IMR-90 (cell line): Measurements from ENCODE around the gene APOBEC3B. TPM values are rescaled to one million over a fixed set of nuclear protein-coding genes. Genes with fewer than 3 reads are reported as not detected.

ENCODE experiments used
- ATAC-seq: fragments of 200-7000 bp; cut with Tn5 transposase; 2 replicates; pipeline ENCODE4 v1.9.1; 2020; ENCODE audit warnings: low read depth, mild to moderate bottlenecking, moderate library complexity
- BruUV-seq: library from RNA; stranded (reverse); fragments of 400-500 nt; replicated peaks from 2 replicates; lab custom pipeline; 2021; lab: Mats Ljungman, UMichigan
- CTCF ChIA-PET: fragments of 300-600 bp; formaldehyde crosslinking; extraction: SDS; loops from one replicate; lab custom pipeline; 2021; ENCODE audit warnings: antibody characterized with exemption; lab: Yijun Ruan, JAX
- POLR2A ChIA-PET: fragments of 300-600 bp; sonication (Branson Sonifier 250); formaldehyde crosslinking; loops from one replicate; lab custom pipeline; 2022; ENCODE audit warnings: antibody characterized with exemption; ENCODE audit not compliant: unreplicated experiment; lab: Charles Lee
- DNase-seq: peaks from one replicate; pipeline ENCODE4 v3.0.0; 2013
- H2AFZ ChIP-seq: replicated peaks from 2 replicates; pipeline ENCODE3; 2013; ENCODE audit warnings: low read length, mild to moderate bottlenecking; ENCODE audit not compliant: poor library complexity
- H2AK5ac ChIP-seq: 2 replicates; pipeline ENCODE4 v1.6.1; 2013; ENCODE audit warnings: low read depth, low read length, inconsistent platforms
- H2AK9ac ChIP-seq: replicated peaks from 2 replicates; pipeline ENCODE3; 2013; ENCODE audit warnings: mild to moderate bottlenecking, low read depth, low read length, moderate library complexity; ENCODE audit not compliant: poor library complexity
- H2BK120ac ChIP-seq: 2 replicates; pipeline ENCODE4 v1.6.1; 2013; ENCODE audit warnings: low read depth, low read length, inconsistent platforms
- H2BK15ac ChIP-seq: 3 replicates; pipeline ENCODE4 v1.6.1; 2013; ENCODE audit warnings: low read depth, low read length, inconsistent platforms
- H2BK20ac ChIP-seq: 2 replicates; pipeline ENCODE4 v1.6.1; 2013; ENCODE audit warnings: low read depth, mild to moderate bottlenecking, inconsistent platforms, low read length, moderate library complexity
- H2BK5ac ChIP-seq: 2 replicates; pipeline ENCODE4 v1.6.1; 2013; ENCODE audit warnings: mild to moderate bottlenecking, low read depth, low read length, inconsistent platforms; ENCODE audit not compliant: poor library complexity, severe bottlenecking
- H3K14ac ChIP-seq: replicated peaks from 2 replicates; pipeline ENCODE4 v1.6.1; 2013; ENCODE audit warnings: low read depth, low read length, inconsistent platforms
- H3K18ac ChIP-seq: 2 replicates; pipeline ENCODE4 v1.6.1; 2013; ENCODE audit warnings: low read depth, low read length, control low read depth
- H3K23ac ChIP-seq: 2 replicates; pipeline ENCODE4 v1.6.1; 2013; ENCODE audit warnings: low read depth, low read length, inconsistent platforms
- H3K27ac ChIP-seq: 2 replicates; pipeline ENCODE4 v1.5.1; 2013; ENCODE audit warnings: mild to moderate bottlenecking, control low read depth, low read length; ENCODE audit not compliant: insufficient read depth
- H3K27me3 ChIP-seq: 2 replicates; pipeline ENCODE4 v1.6.1; 2013; ENCODE audit warnings: low read length; ENCODE audit not compliant: control insufficient read depth, insufficient read depth
- H3K36me3 ChIP-seq: 2 replicates; pipeline ENCODE4 v1.6.1; 2013; ENCODE audit warnings: low read length, mixed read lengths; ENCODE audit not compliant: control insufficient read depth, insufficient read depth
- H3K4ac ChIP-seq: 2 replicates; pipeline ENCODE4 v1.6.1; 2013; ENCODE audit warnings: low read depth, low read length, inconsistent platforms
- H3K4me1 ChIP-seq: 2 replicates; pipeline ENCODE4 v1.6.1; 2013; ENCODE audit warnings: low read length, mixed read lengths; ENCODE audit not compliant: control insufficient read depth, insufficient read depth
- H3K4me2 ChIP-seq: 2 replicates; pipeline ENCODE4 v1.6.1; 2013; ENCODE audit warnings: low read depth, mild to moderate bottlenecking, control low read depth, low read length, moderate library complexity
- H3K4me3 ChIP-seq: 2 replicates; pipeline ENCODE4 v1.5.1; 2013; ENCODE audit warnings: low read depth, mild to moderate bottlenecking, control low read depth, low read length, moderate library complexity; ENCODE audit not compliant: insufficient read depth
- H3K56ac ChIP-seq: 2 replicates; pipeline ENCODE4 v1.6.1; 2013; ENCODE audit warnings: low read length, inconsistent platforms; ENCODE audit not compliant: insufficient read depth; ENCODE audit errors: extremely low read depth
- H3K79me1 ChIP-seq, 2 experiments: 2 replicates each; pipeline ENCODE4 v1.6.1; 2013; ENCODE audit warnings: low read length in 2 of 2, inconsistent platforms in 1 of 2, low read depth in 1 of 2
- H3K9ac ChIP-seq: 2 replicates; pipeline ENCODE4 v1.6.1; 2013; ENCODE audit warnings: low read depth, low read length, control low read depth
- H3K9me1 ChIP-seq: 2 replicates; pipeline ENCODE4 v1.6.1; 2013; ENCODE audit warnings: low read length, inconsistent platforms; ENCODE audit not compliant: insufficient read depth
- H3K9me3 ChIP-seq: 2 replicates; pipeline ENCODE4 v1.6.1; 2013; ENCODE audit warnings: low read length; ENCODE audit not compliant: control insufficient read depth, insufficient read depth
- H4K20me1 ChIP-seq: 2 replicates; pipeline ENCODE4 v1.6.1; 2013; ENCODE audit warnings: low read length, inconsistent platforms; ENCODE audit not compliant: insufficient read depth
- H4K5ac ChIP-seq: 2 replicates; pipeline ENCODE4 v1.6.1; 2013; ENCODE audit warnings: mild to moderate bottlenecking, low read depth, low read length, control low read depth
- H4K8ac ChIP-seq, 2 experiments: 2 replicates each; pipeline ENCODE4 v1.6.1; 2013; ENCODE audit warnings: low read depth in 2 of 2, low read length in 2 of 2, control low read depth in 1 of 2, inconsistent platforms in 1 of 2
- H4K91ac ChIP-seq: 2 replicates; pipeline ENCODE4 v1.6.1; 2013; ENCODE audit warnings: low read depth, low read length, inconsistent platforms; ENCODE audit not compliant: insufficient read depth
- MAZ ChIP-seq: IDR thresholded peaks from 2 replicates; pipeline ENCODE4 v1.6.1; 2012; ENCODE audit warnings: low read depth, mild to moderate bottlenecking, low read length, improper control_type of control experiment, moderate library complexity, borderline replicate concordance
- NFE2L2 ChIP-seq: fragments of 150-350 bp; IDR thresholded peaks from 2 replicates; pipeline ENCODE4 v1.6.1; 2016; ENCODE audit warnings: low read depth, mild to moderate bottlenecking, low read length
- SMC3 ChIP-seq: fragments of 150-350 bp; IDR thresholded peaks from 2 replicates; pipeline ENCODE4 v1.6.1; 2016; ENCODE audit warnings: low read depth, mild to moderate bottlenecking, antibody characterized with exemption, low read length, moderate library complexity
- USF2 ChIP-seq: fragments of 150-350 bp; IDR thresholded peaks from 2 replicates; pipeline ENCODE4 v1.6.1; 2017; ENCODE audit warnings: mild to moderate bottlenecking, antibody characterized with exemption, low read length, low read depth
- WGBS, 2 experiments: methylation state at CpG; one replicate each; pipeline versions ENCODE4 v1.1.5 to v1.1.7; 2013; ENCODE audit warnings: missing lambda C conversion rate in 2 of 2; ENCODE audit not compliant: insufficient read length in 1 of 2; ENCODE audit errors: extremely low coverage in 2 of 2; 5-methylcytosine and 5-hydroxymethylcytosine counted together
- dilution Hi-C: fragments of 300-500 bp; cut with HindIII; formaldehyde crosslinking; loops from one replicate; pipeline ENCODE4 v1.14.3; 2018; ENCODE audit warnings: low sequenced_read_pairs; ENCODE audit not compliant: unreplicated experiment
- in situ Hi-C: fragments of 300-500 bp; cut with MboI; formaldehyde crosslinking; loops from 3 replicates; pipeline ENCODE4 v1.14.3; 2019; ENCODE audit warnings: low sequenced_read_pairs, inconsistent platforms, mixed read lengths
- intact Hi-C: fragments of 100-400 bp; cut with micrococcal nuclease; formaldehyde crosslinking; loops from 2 replicates; pipeline ENCODE4 v1.10.0; 2022
- polyA plus RNA-seq, 3 experiments: library from polyadenylated mRNA; depleted of rRNA; stranded (reverse); fragments of >200 nt; gene quantifications; 2 replicates each; pipeline ENCODE4 v1.2.3, GENCODE V29; 2012; ENCODE audit warnings: low replicate concordance in 1 of 3
- total RNA-seq: library from RNA; depleted of rRNA; stranded (reverse); fragments of >200 nt; gene quantifications from 2 replicates; pipeline ENCODE4 v1.2.3, GENCODE V29; 2012

APOBEC3B gene
- total and polyA plus RNA-seq, 2 of the 4 experiments (the other 2 are of a cell fraction), result 17.6 to 34.2 TPM

DNA sequence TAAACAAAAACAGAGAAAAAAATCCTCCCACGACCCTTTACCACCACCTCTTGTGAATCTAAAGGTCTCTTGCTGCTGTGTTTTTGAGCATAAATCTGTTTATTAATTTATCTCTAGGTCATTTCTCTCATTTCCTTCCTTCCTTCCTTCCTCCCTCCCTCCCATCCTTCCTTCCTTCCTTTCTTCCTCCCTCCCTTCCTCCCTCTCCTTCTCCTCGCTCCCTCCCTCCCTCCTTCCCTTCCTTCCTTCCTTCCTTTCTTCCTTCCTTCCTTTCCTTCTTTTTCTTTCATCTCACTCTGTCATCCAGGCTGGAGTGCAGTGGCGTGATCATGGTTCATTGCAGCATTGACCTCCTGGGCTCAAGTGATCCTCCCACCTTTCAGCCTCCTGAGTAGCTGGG lies 38.3 kb upstream of the APOBEC3B start:
- Histone ChIP-seq H4K20me1 (no peaks in the 10 kb centered on the region), H3K79me1 (no peaks in the 10 kb centered on the region), H2BK120ac (no peak overlapping the region), H3K4me2 (no peak overlapping the region), H3K36me3 (no peaks in the 10 kb centered on the region), H3K9me1 (no peaks in the 10 kb centered on the region), H4K8ac (no peak overlapping the region), H4K5ac (no peak overlapping the region), H3K4ac (no peak overlapping the region), H3K27ac (no peak overlapping the region), H2BK20ac (no peak overlapping the region), H3K9me3 (0 out of 2 replicates have a peak, but pooled peaks cover 2% of the 10 kb centered on the region), H3K23ac (no peak overlapping the region), H3K56ac (no peak overlapping the region), H3K14ac (no peak overlapping the region), H2BK5ac (no peak overlapping the region), H2AK9ac (no peak overlapping the region), H3K4me3 (no peak overlapping the region), H2BK15ac (no peak overlapping the region), H4K91ac (no peak overlapping the region), H2AFZ (no peak overlapping the region), H3K18ac (no peak overlapping the region), H2AK5ac (no peak overlapping the region), H3K27me3 (peaks cover 69% of the 10 kb centered on the region), H3K9ac (no peak overlapping the region), H3K4me1 (no peaks in the 10 kb centered on the region)
- CTCF ChIA-PET, result interaction anchor here (0.5 kb wide), 1 partner anchor 28 kb away, joined by 3 read pairs; no protein-coding TSS in a partner anchor
- POLR2A ChIA-PET, result no interaction called here
- no TSS peak for BruUV-seq
- intact Hi-C loops, result no loop called here
- in situ Hi-C loops, result no loop called here
- WGBS, 2 experiments, result 60% methylated on average over 1 of the region's 3 CpGs; no CpG with 5 or more reads in 1 of the 2 experiments
- ATAC-seq, result no peak
- TF ChIP-seq MAZ, result no peak
- no peak for TF ChIP-seq SMC3
- TF ChIP-seq NFE2L2, result no peak
- no peak for TF ChIP-seq USF2
- dilution Hi-C loops, result no loop called here
- DNase-seq, result no peak
